CD8-positive, alpha-beta memory T cell (primary cell): ENCODE results near the gene AQP2. TPM values are rescaled to one million over a fixed set of nuclear protein-coding genes. Genes with fewer than 3 reads are reported as not detected.
"Not testable (repeated sequence)": the region's sequence is repeated elsewhere in the genome, so short reads cannot be mapped to it uniquely, and the experiment has no call there.

Source experiments
- CTCF ChIA-PET: fragments of 350-600 bp; sonication (Branson Sonifier 250); formaldehyde crosslinking; loops from one replicate; lab custom pipeline; 2021; ENCODE audit warnings: antibody characterized with exemption; lab: Charles Lee
- POLR2A ChIA-PET: fragments of 350-600 bp; sonication (Branson Sonifier 250); formaldehyde crosslinking; loops from one replicate; lab custom pipeline; 2021; ENCODE audit warnings: antibody characterized with exemption; lab: Charles Lee
- DNase-seq, 5 donors: peaks; one replicate each; pipeline versions ENCODE4 v3.0.0 to v3.0.0-alpha.2; 2020 to 2022; ENCODE audit warnings: mixed read lengths in 1 of 5
- H3K27ac ChIP-seq: one replicate; pipeline ENCODE4 v1.7.0; 2013; ENCODE audit warnings: low read depth, mild to moderate bottlenecking, low read length, moderate library complexity
- H3K27me3 ChIP-seq: 2 replicates; pipeline ENCODE4 v1.7.0; 2013; ENCODE audit warnings: low read length, mild to moderate bottlenecking; ENCODE audit not compliant: insufficient read depth, poor library complexity, severe bottlenecking
- H3K36me3 ChIP-seq: 2 replicates; pipeline ENCODE4 v1.7.0; 2013; ENCODE audit warnings: mild to moderate bottlenecking, low read length, moderate library complexity; ENCODE audit not compliant: insufficient read depth
- H3K4me1 ChIP-seq: 2 replicates; pipeline ENCODE4 v1.7.0; 2013; ENCODE audit warnings: mild to moderate bottlenecking, low read length, moderate library complexity; ENCODE audit not compliant: insufficient read depth
- H3K4me3 ChIP-seq: 2 replicates; pipeline ENCODE4 v1.7.0; 2013; ENCODE audit warnings: mild to moderate bottlenecking, low read length
- H3K9me3 ChIP-seq: 2 replicates; pipeline ENCODE4 v1.7.0; 2013; ENCODE audit warnings: mild to moderate bottlenecking, low read length
- H3K27ac Mint-ChIP-seq, 8 donors: one replicate each; pipeline ENCODE4 v1.8.0; 2020 to 2021; ENCODE audit warnings: mixed read lengths in 8 of 8, mild to moderate bottlenecking in 6 of 8, inconsistent platforms in 3 of 8, moderate library complexity in 3 of 8
- H3K27me3 Mint-ChIP-seq, 2 donors: one replicate each; pipeline ENCODE4 v1.8.0; 2020 to 2021; ENCODE audit warnings: mixed read lengths in 2 of 2, mild to moderate bottlenecking in 1 of 2, moderate library complexity in 1 of 2
- H3K36me3 Mint-ChIP-seq, 3 donors: one replicate each; pipeline ENCODE4 v1.8.0; 2020 to 2021; ENCODE audit warnings: mixed read lengths in 3 of 3, inconsistent platforms in 1 of 3, mild to moderate bottlenecking in 1 of 3
- H3K4me1 Mint-ChIP-seq, 3 donors: one replicate each; pipeline ENCODE4 v1.8.0; 2020 to 2021; ENCODE audit warnings: mixed read lengths in 3 of 3, inconsistent platforms in 1 of 3, mild to moderate bottlenecking in 1 of 3
- H3K4me3 Mint-ChIP-seq, 7 donors: one replicate each; pipeline ENCODE4 v1.8.0; 2020 to 2021; ENCODE audit warnings: mixed read lengths in 7 of 7, mild to moderate bottlenecking in 6 of 7, moderate library complexity in 4 of 7, inconsistent platforms in 2 of 7
- H3K9me3 Mint-ChIP-seq, 5 donors: one replicate each; pipeline ENCODE4 v1.8.0; 2020 to 2022; ENCODE audit warnings: mixed read lengths in 5 of 5, mild to moderate bottlenecking in 3 of 5, moderate library complexity in 2 of 5, inconsistent platforms in 1 of 5
- polyA plus RNA-seq: library from polyadenylated mRNA; unstranded; fragments of 300-500 nt; fragmentation: Illumina TruSeq; gene quantifications from one replicate; pipeline ENCODE4 v1.2.3, GENCODE V29; 2021
- total RNA-seq, 2 experiments: library from RNA; stranded (reverse); gene quantifications; one replicate each; pipeline ENCODE4 v1.2.3, GENCODE V29; 2021

The AQP2 gene
- total and polyA plus RNA-seq, 3 experiments from 2014 or later: not detected

GRCh38 chr12:49986476-49986875, 35.9 kb downstream of the AQP2 start:
- CTCF ChIA-PET: interaction anchor here (1.5 to 9.0 kb wide), 3 partner anchors 20 to 53 kb away, joined by 3 to 62 read pairs (median 4); no protein-coding TSS in a partner anchor
- H3K27me3 Mint-ChIP-seq, POLR2A ChIA-PET, H3K4me1 Mint-ChIP-seq, H3K9me3 Mint-ChIP-seq, H3K27ac ChIP-seq, H3K4me1 ChIP-seq, H3K4me3 ChIP-seq, H3K9me3 ChIP-seq, H3K36me3 ChIP-seq, H3K27me3 ChIP-seq, DNase-seq: not testable (repeated sequence)
- Mint-ChIP-seq H3K27ac (peak overlapping the region in 1 of 8 donors; percentile 21), H3K4me3 (peak overlapping the region in 1 of 7 donors; percentile 15), H3K36me3 (peaks cover 0 to 21% (median 16%) of the 10 kb centered on the region in 3 donors)

- Mint-ChIP-seq H3K9me3 (no peaks in the 10 kb centered on the region), H3K4me3 (no peak overlapping the region), H3K27ac (no peak overlapping the region), H3K36me3 (peaks cover under 1 to 33% (median 21%) of the 10 kb centered on the region in 3 donors), H3K4me1 (no peaks in the 10 kb centered on the region), H3K27me3 (no peaks in the 10 kb centered on the region)
- H3K27ac ChIP-seq: no peak overlapping the region
- CTCF ChIA-PET: no interaction called here
- H3K27me3 ChIP-seq: no peaks in the 10 kb centered on the region
- H3K4me1 ChIP-seq: no peaks in the 10 kb centered on the region
- H3K4me3 ChIP-seq: no peak overlapping the region
- no peaks in the 10 kb centered on the region for H3K9me3 ChIP-seq
- peaks cover 11% of the 10 kb centered on the region for H3K36me3 ChIP-seq
- POLR2A ChIA-PET: no interaction called here
- no peak for DNase-seq
Observed at GRCh38 chr12:49987625-49988303, 37.2 kb downstream of the AQP2 start.

DNA sequence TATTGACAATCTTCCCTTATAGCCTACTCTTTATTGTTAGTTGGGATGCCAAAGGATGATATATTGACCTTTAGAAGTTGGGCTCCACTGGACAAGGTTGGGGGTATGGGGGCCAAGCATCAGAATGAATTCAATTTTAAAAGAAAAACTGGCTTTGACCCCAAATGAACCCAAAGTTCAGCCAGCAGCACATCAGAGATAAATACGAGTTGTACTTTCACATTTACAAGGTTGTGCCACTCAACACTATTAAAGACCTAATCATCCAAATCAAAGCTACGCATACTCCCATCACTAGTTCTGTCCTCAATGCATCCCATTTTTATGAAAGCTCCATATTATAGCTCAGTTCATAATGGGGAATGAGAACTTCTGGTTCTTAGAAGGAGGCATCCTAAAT, 38.9 kb downstream of the AQP2 start:
- peaks cover 10 to 43% (median 28%) of the 10 kb centered on the region in 3 donors for H3K36me3 Mint-ChIP-seq
- H3K4me3 ChIP-seq, H3K9me3 ChIP-seq, H3K27me3 Mint-ChIP-seq, DNase-seq, H3K27ac ChIP-seq, H3K4me3 Mint-ChIP-seq, H3K9me3 Mint-ChIP-seq, POLR2A ChIA-PET, H3K4me1 Mint-ChIP-seq, H3K27me3 ChIP-seq, H3K4me1 ChIP-seq: not testable (repeated sequence)
- H3K36me3 ChIP-seq: peaks cover 11% of the 10 kb centered on the region
- CTCF ChIA-PET: interaction anchor here (1.5 to 1.8 kb wide), 2 partner anchors 22 to 67 kb away, joined by 4 to 5 read pairs; no protein-coding TSS in a partner anchor
- H3K27ac Mint-ChIP-seq: peak overlapping the region in 1 of 8 donors; percentile 38

DNA sequence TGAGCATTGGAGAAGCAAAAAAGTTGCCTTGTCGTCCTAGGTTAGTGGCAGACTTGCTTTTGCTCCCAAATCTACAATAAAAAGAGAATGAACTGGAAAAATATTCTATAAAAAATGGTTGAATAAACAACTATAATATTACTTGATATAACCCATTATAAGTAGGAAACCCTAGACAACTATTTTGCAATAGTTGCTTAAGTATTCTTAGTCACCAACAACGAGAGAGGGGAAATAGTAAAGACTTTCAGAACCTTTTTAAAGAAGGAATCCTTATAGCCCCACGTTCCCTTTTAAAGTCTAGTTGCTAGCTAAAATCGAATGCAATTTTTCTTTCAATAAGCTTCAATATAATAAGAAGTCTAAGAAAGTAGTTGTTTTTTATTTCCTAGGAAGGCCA, 39.7 kb downstream of the AQP2 start:
- Mint-ChIP-seq H3K36me3 (peaks cover 10 to 49% (median 33%) of the 10 kb centered on the region in 3 donors), H3K9me3 (no peaks in the 10 kb centered on the region), H3K4me3 (no peak overlapping the region), H3K27ac (no peak overlapping the region), H3K27me3 (no peaks in the 10 kb centered on the region), H3K4me1 (no peaks in the 10 kb centered on the region)
- ChIA-PET CTCF (no interaction called here), POLR2A (no interaction called here)
- no peak overlapping the region for H3K27ac ChIP-seq
- H3K27me3 ChIP-seq: no peaks in the 10 kb centered on the region
- H3K36me3 ChIP-seq: peaks cover 11% of the 10 kb centered on the region
- no peaks in the 10 kb centered on the region for H3K4me1 ChIP-seq
- H3K4me3 ChIP-seq: no peak overlapping the region
- no peaks in the 10 kb centered on the region for H3K9me3 ChIP-seq
- DNase-seq: no peak

DNA sequence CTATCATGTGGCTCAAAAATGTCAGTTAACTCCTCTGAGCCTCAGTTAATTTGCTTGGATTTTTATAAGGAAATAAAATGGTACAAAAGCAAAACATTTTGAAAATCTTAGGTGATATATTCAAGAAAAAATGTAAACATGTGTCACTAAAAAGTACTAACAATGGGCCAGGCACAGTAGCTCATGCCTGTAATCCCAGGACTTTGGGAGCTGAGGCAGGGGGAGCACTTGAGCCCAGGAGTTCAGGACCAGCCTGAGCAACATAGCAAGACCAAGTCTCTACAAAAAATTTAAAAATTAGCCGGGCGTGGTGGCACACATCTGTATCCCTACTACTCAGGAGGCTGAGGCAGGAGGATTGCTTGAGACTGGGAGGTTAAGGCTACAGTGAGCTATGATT, 47.9 kb downstream of the AQP2 start:
- peaks cover 7% of the 10 kb centered on the region for H3K36me3 ChIP-seq
- H3K27me3 Mint-ChIP-seq: no peaks in the 10 kb centered on the region

GRCh38 chr12:50003595-50003994, 53.1 kb downstream of the AQP2 start:
- H3K27ac ChIP-seq: no peak overlapping the region
- Mint-ChIP-seq H3K4me1 (peaks cover 4 to 5% (median 4%) of the 10 kb centered on the region in 3 donors), H3K27me3 (no peaks in the 10 kb centered on the region), H3K27ac (peak overlapping the region in 1 of 8 donors; percentile 74), H3K9me3 (no peaks in the 10 kb centered on the region), H3K36me3 (peaks cover 0 to 48% (median 12%) of the 10 kb centered on the region in 3 donors), H3K4me3 (no peak overlapping the region)
- no peaks in the 10 kb centered on the region for H3K9me3 ChIP-seq
- ChIA-PET POLR2A (no interaction called here), CTCF (interaction anchor here (1.2 to 2.0 kb wide), 2 partner anchors 36 to 262 kb away, joined by 3 to 10 read pairs; partner anchors contain the start of gene TMBIM6)
- no peaks in the 10 kb centered on the region for H3K4me1 ChIP-seq
- no peak overlapping the region for H3K4me3 ChIP-seq
- no peaks in the 10 kb centered on the region for H3K27me3 ChIP-seq
- DNase-seq: no peak
- H3K36me3 ChIP-seq: peaks cover 7% of the 10 kb centered on the region

More for the DNA sequence above, 47.9 kb downstream of the AQP2 start:
- peak overlapping the region in 1 of 8 donors; percentile 66 for H3K27ac Mint-ChIP-seq
- Histone ChIP-seq H3K9me3 (no peaks in the 10 kb centered on the region), H3K27me3 (no peaks in the 10 kb centered on the region), H3K4me1 (no peaks in the 10 kb centered on the region), H3K4me3 (no peak overlapping the region), H3K27ac (no peak overlapping the region)
- DNase-seq: no peak
- H3K9me3 Mint-ChIP-seq: no peaks in the 10 kb centered on the region
- CTCF ChIA-PET: no interaction called here
- no peak overlapping the region for H3K4me3 Mint-ChIP-seq
- POLR2A ChIA-PET: no interaction called here
- no peaks in the 10 kb centered on the region for H3K4me1 Mint-ChIP-seq
- H3K36me3 Mint-ChIP-seq: peaks cover 10 to 60% (median 19%) of the 10 kb centered on the region in 3 donors

- POLR2A ChIA-PET: interaction anchor here (0.6 kb wide), 1 partner anchor 176 kb away, joined by 4 read pairs; the partner anchor contains the start of gene NCKAP5L
Observed at GRCh38 chr12:50004696-50005095, 54.2 kb downstream of the AQP2 start.

GRCh38 chr12:50005175-50005574, 54.6 kb downstream of the AQP2 start:
- Histone ChIP-seq H3K27me3 (no peaks in the 10 kb centered on the region), H3K36me3 (no peaks in the 10 kb centered on the region), H3K4me3 (no peak overlapping the region), H3K9me3 (no peaks in the 10 kb centered on the region), H3K27ac (no peak overlapping the region), H3K4me1 (no peaks in the 10 kb centered on the region)
- DNase-seq: no peak
- ChIA-PET CTCF (interaction anchor here (1.5 to 2.4 kb wide), 2 partner anchors 35 to 38 kb away, joined by 4 to 10 read pairs; no protein-coding TSS in a partner anchor), POLR2A (interaction anchor here (0.6 kb wide), 1 partner anchor 177 kb away, joined by 4 read pairs; the partner anchor contains the start of gene NCKAP5L)
- Mint-ChIP-seq H3K27me3 (no peaks in the 10 kb centered on the region), H3K36me3 (peaks cover 0 to 39% (median 15%) of the 10 kb centered on the region in 3 donors), H3K4me3 (no peak overlapping the region), H3K4me1 (peaks cover 4 to 12% (median 4%) of the 10 kb centered on the region in 3 donors), H3K9me3 (no peaks in the 10 kb centered on the region), H3K27ac (no peak overlapping the region)

More at GRCh38 chr12:50004696-50005095, 54.2 kb downstream of the AQP2 start:
- Mint-ChIP-seq H3K36me3 (peaks cover 0 to 37% (median 14%) of the 10 kb centered on the region in 3 donors), H3K9me3 (no peaks in the 10 kb centered on the region), H3K27ac (no peak overlapping the region), H3K4me3 (no peak overlapping the region), H3K4me1 (peaks cover 4 to 10% (median 4%) of the 10 kb centered on the region in 3 donors), H3K27me3 (no peaks in the 10 kb centered on the region)
- Histone ChIP-seq H3K9me3 (no peaks in the 10 kb centered on the region), H3K4me3 (no peak overlapping the region), H3K36me3 (no peaks in the 10 kb centered on the region), H3K4me1 (no peaks in the 10 kb centered on the region), H3K27me3 (no peaks in the 10 kb centered on the region), H3K27ac (no peak overlapping the region)
- CTCF ChIA-PET: interaction anchor here (2.0 kb wide), 1 partner anchor 37 kb away, joined by 10 read pairs; no protein-coding TSS in a partner anchor
- no peak for DNase-seq
